ENCODE measurements around the gene ARPP19. TPM values are rescaled to one million over a fixed set of nuclear protein-coding genes. Genes with fewer than 3 reads are reported as not detected.
"Not testable (repeated sequence)": the region's sequence is repeated elsewhere in the genome, so short reads cannot be mapped to it uniquely, and the experiment has no call there.

The ARPP19 gene
- total RNA-seq: 179 and 181 TPM in 2 replicates

- intact Hi-C loops (cut with micrococcal nuclease): loop anchor here (1.0 to 5.0 kb wide), 7 partner anchors 11 to 552 kb away; partner anchors contain the start of genes ATOSA and MAPK6
Measured at GRCh38 chr15:52568601-52569585, at the start of gene ARPP19. Gene ARPP19 (minus strand): TSS chr15:52569030. CDS start chr15:52568892, 138 bp downstream.

DNA sequence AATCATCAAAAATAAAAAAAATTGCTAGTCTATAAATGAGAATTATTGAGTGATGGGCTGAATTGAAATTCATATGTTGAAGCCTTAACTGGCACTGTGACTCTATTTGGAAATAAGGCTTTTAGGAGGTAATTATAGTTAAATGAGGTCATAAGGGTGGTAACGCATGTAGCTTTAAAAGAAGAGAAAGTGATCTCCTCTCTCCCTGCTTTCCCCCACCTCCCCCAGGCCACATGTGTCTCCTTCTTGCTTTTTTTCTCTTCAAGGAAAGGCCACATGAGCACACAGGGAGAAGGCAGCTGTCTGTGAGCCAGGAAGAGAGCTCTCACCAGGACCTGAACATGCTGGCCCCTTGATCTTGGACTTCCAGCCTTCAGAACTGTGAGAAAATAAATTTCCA lies 48.2 kb upstream of the ARPP19 start:
- intact Hi-C loops (cut with micrococcal nuclease): no loop called here

GRCh38 chr15:52615302-52615701 lies 46.5 kb upstream of the ARPP19 start:
- intact Hi-C loops (cut with micrococcal nuclease): no loop called here

DNA sequence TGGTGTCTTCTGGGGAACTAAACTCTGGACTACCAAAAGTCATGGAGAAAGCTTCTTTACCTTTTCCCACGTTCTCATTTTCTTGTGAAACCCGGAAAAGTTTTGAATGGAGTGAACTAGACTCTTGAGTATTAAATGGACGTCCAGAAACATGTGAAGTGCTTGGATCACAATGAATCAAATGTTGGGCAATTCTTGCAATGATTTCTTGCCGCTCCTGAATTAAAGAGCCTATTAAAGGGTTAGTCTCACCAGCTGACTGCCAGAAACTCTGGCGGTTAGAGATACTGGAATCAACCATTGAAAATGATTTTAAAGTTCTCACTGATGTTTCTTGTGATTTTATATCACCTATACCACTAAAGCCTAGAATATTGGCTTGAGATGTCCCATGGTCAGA lies 40.8 kb upstream of the ARPP19 start:
- intact Hi-C loops (cut with micrococcal nuclease): no loop called here

DNA sequence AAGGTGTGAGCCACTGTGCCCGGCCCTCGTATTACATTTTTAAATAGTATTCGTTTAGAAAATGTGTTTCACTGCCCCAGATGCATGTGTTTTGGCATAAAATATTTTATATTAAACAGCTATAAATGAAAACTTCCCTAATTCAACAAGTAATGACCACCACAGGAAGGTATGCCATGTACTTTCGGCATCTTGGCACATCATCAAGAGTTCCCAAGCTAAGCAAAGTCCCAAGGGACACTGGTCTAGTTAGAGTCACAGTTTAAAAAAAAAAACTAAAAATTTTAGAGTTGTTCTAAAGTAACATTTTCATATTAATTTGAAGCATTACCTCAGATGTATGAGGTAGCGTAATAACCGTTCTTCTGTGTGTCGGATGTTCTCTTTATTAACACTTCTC lies 15.6 kb upstream of the ARPP19 start:
- intact Hi-C loops (cut with micrococcal nuclease): no loop called here

DNA sequence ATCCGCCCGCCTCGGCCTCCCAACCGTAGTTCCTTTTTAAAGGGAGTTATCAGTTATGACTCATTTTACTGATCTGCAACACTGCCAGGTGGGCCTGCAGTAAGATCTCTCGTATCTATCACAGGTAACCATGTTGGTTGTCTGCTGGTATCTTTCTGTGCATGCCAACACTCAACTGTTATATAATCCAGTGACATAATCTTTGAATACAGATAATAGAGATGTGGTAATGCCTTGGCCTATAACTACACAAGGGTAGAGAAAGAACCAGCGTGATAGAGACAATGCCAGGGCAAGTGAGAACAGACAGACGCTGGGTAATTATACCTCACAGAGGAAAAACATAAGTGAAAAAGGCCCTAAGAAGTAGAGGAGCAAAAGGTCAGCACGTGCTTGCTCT lies 11.0 kb upstream of the ARPP19 start:
- intact Hi-C loops (cut with micrococcal nuclease): no loop called here

DNA sequence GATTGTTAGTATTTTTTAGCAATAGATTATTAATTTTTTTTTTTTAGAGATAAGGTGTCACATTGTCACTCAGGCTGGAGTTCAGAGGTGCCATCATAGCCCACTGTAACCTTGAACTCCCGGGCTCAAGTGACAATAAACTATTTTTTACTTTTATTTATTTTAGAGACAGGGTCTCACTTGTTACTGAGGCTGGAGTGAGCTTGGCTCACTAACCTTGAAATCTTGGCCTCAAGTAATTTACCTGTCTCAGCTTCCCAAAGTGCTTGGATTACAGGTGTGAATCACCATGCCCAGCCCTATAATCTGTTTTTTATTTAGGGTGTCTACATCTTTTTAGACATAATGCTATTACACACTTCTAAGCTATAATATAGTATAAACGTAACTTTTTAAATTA lies 7.9 kb upstream of the ARPP19 start:
- intact Hi-C loops (cut with micrococcal nuclease): no loop called here

GRCh38 chr15:52575573-52575972 lies 6.7 kb upstream of the ARPP19 start:
- intact Hi-C loops (cut with micrococcal nuclease): not testable (repeated sequence)

- intact Hi-C loops (cut with micrococcal nuclease): no loop called here
Measured at GRCh38 chr15:52575072-52575471, 6.2 kb upstream of the ARPP19 start.

- intact Hi-C loops (cut with micrococcal nuclease): not testable (repeated sequence)
Measured at GRCh38 chr15:52574623-52575022, 5.8 kb upstream of the ARPP19 start.

- intact Hi-C loops (cut with micrococcal nuclease): loop anchor here (1.0 to 5.0 kb wide), 4 partner anchors 10 to 551 kb away; partner anchors contain the start of gene MAPK6
Measured at GRCh38 chr15:52567871-52568600, 794 bp downstream of the ARPP19 start.

GRCh38 chr15:52566889-52567288 lies 1.9 kb downstream of the ARPP19 start:
- intact Hi-C loops (cut with micrococcal nuclease): loop anchor here (5.0 kb wide), 2 partner anchors 85 to 550 kb away; partner anchors contain the start of gene MAPK6

GRCh38 chr15:52565417-52566358 lies 3.1 kb downstream of the ARPP19 start:
- intact Hi-C loops (cut with micrococcal nuclease): loop anchor here (5.0 kb wide), 2 partner anchors 83 to 548 kb away; partner anchors contain the start of gene MAPK6

- intact Hi-C loops (cut with micrococcal nuclease): no loop called here
Measured at GRCh38 chr15:52563501-52564060, 5.2 kb downstream of the ARPP19 start.

DNA sequence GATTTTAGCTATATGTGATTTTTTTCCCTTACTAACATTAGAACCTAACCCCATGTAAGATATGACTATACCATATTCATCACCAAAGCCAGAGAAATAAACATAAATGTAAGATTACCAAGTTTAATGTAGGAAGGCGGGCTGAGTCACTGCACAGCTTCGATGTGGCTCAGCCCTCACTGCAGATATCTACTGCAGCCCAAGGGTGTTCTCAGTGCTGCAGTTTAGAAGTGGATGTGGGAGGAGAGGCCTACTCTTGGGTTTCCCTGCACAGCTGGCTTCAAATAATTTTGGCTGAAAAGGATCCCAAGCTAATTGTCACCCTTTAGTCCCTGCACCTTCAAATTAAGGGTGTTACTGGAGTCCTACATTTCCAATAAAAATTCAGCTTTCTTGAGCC lies 9.3 kb downstream of the ARPP19 start:
- intact Hi-C loops (cut with micrococcal nuclease): loop anchor here (2.0 kb wide), 1 partner anchor 229 kb away; no protein-coding TSS in a partner anchor

DNA sequence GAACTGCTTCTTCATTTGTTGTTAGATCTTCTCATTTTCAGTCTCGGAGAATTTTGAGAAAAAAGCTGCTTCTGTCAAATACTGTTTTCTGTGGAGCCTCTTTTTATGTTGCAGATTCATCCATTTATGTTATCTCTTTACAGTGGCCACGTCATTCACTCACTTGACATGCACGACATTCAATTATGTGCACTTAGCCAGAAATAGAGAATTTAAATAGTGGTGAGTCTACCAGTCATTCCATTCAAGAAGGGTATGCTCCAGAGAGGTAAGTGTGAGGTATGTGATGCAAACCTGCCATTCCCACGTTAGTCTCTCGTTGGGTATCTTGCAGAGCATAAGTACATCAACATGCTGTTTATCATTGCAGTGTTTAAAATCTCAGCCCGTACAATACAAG lies 9.8 kb downstream of the ARPP19 start:
- intact Hi-C loops (cut with micrococcal nuclease): loop anchor here (2.0 kb wide), 1 partner anchor 228 kb away; no protein-coding TSS in a partner anchor

- intact Hi-C loops (cut with micrococcal nuclease): loop anchor here (1.0 to 2.0 kb wide), 3 partner anchors 10 to 227 kb away; no protein-coding TSS in a partner anchor
Measured at GRCh38 chr15:52558196-52558595, 10.6 kb downstream of the ARPP19 start.

DNA sequence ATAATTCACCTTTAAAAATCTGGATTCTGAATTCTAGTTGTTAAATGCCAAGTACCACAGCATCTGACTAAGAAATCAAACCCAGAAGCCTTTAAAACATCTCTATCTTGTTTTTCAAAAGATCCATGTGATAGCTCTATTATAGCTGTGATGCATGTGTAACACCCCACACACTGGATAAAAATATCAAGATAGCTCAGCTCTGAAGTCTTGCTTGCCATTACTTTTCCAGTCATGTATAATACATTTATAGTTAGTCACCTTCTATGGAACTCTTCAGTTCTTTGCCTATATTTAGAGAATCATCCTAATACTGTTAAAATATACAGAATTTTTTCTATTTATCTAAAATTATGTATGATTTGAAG lies 11.6 kb downstream of the ARPP19 start:
- intact Hi-C loops (cut with micrococcal nuclease): no loop called here

- intact Hi-C loops (cut with micrococcal nuclease): no loop called here
Measured at GRCh38 chr15:52556524-52557273, 12.1 kb downstream of the ARPP19 start.

- intact Hi-C loops (cut with micrococcal nuclease): no loop called here
Measured at GRCh38 chr15:52552303-52552702, 16.5 kb downstream of the ARPP19 start.
